H1 (cell line): Measurements from ENCODE around the gene OBSCN. TPM values are rescaled to one million over a fixed set of nuclear protein-coding genes. Genes with fewer than 3 reads are reported as not detected.

ENCODE experiments used
- RAD21 ChIP-seq, 2 experiments: IDR thresholded peaks in 1 of 2; conservative IDR thresholded peaks in 1 of 2; 2 replicates each; pipeline ENCODE4 v1.6.1; 2011; ENCODE audit warnings: low read depth in 2 of 2, low read length in 2 of 2, improper control_type of control experiment in 1 of 2, inconsistent platforms in 1 of 2, mild to moderate bottlenecking in 1 of 2, moderate library complexity in 1 of 2
- RBBP5 ChIP-seq: IDR thresholded peaks from 2 replicates; pipeline ENCODE4 v1.7.1; 2012; ENCODE audit warnings: low read depth, mild to moderate bottlenecking, inconsistent platforms, low read length, moderate library complexity, borderline replicate concordance
- TCF12 ChIP-seq: IDR thresholded peaks from 2 replicates; pipeline ENCODE4 v1.6.1; 2011; ENCODE audit warnings: low read depth, mild to moderate bottlenecking, low read length
- TEAD4 ChIP-seq: IDR thresholded peaks from 2 replicates; pipeline ENCODE4 v1.6.1; 2012; ENCODE audit warnings: low read depth, low read length, inconsistent platforms, mixed read lengths
- polyA plus RNA-seq, 7 experiments: library from polyadenylated mRNA; depleted of rRNA in 3 of 7; stranded (reverse) in 5 of 7; unstranded in 2 of 7; fragments of >200 nt in 5 of 7; fragments of 200-250 nt in 2 of 7; gene quantifications; 1 replicate in 5 of 7; 2 replicates in 1 of 7; 4 replicates in 1 of 7; pipeline versions ENCODE4 v1.2.1 to v1.2.3, GENCODE V29; 2011 to 2013; ENCODE audit warnings: missing spikeins in 2 of 7, mixed read lengths in 2 of 7
- total RNA-seq: library from RNA; stranded (reverse); fragmentation: NEBNext Ultra II Directional; extraction: Animal tissue kit (Norgen Biotek cat#: 25700); gene quantifications from 2 replicates; pipeline ENCODE4 v1.2.1, GENCODE V29; 2021

The OBSCN gene
- total and polyA plus RNA-seq, 2 of the 8 experiments (the other 6 are each of a cell fraction or from before 2014, with no cell fraction given) = 7.5 to 28.4 TPM

GRCh38 chr1:228284148-228284495, 76.3 kb downstream of the OBSCN start (continued):
- TF ChIP-seq TCF12 (no peak), RAD21 (IDR thresholded peaks at IDR 0.05 in 1 of 2, conservative IDR thresholded peaks at IDR 0.05 in 1 of 2; ENCODE audit: low read depth in 2 of 2, low read length in 2 of 2) (no peak), TEAD4 (no peak), RBBP5 (no peak)
- TF ChIP-seq, all 59 proteins: peak for 0
